ENCODE measurements around the gene IFT122.

The IFT122 gene

DNA sequence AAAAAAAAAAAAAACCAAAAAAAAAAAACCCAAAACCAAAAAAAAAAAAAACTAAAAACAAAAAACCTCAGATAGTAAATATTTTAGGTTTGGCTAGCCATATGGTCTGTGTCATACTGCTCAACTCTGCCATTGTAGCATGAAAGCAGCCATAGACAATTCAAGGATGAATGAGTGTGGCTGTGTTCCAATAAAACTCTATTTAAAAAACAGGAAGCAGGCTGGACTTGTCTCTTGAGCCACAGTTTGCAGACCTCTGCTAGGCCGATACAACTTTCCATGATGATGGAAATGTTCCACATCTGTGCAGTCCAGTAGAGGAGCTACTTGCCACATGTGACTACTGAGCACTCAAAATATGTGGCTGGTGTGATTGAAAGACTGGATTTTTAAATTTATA, 22.7 kb upstream of the IFT122 start:
- Histone ChIP-seq H3K4me3 (ENCODE audit: low read length) (no peak overlapping the region), H3K27me3 (replicated peaks; ENCODE audit: control insufficient read depth, insufficient read depth, low read length) (no peaks in the 10 kb centered on the region), H3K36me3 (ENCODE audit: control insufficient read depth, insufficient read depth, low read length, severe bottlenecking) (no peaks in the 10 kb centered on the region), H3K4me1 (ENCODE audit: control insufficient read depth, insufficient read depth, low read length) (peaks cover 6% of the 10 kb centered on the region), H3K9me3 (ENCODE audit: control insufficient read depth, low read length) (no peaks in the 10 kb centered on the region), H3K9ac (ENCODE audit: low read length) (no peak overlapping the region)
- peak; percentile 43 for DNase-seq (ENCODE audit: low read depth)

DNA sequence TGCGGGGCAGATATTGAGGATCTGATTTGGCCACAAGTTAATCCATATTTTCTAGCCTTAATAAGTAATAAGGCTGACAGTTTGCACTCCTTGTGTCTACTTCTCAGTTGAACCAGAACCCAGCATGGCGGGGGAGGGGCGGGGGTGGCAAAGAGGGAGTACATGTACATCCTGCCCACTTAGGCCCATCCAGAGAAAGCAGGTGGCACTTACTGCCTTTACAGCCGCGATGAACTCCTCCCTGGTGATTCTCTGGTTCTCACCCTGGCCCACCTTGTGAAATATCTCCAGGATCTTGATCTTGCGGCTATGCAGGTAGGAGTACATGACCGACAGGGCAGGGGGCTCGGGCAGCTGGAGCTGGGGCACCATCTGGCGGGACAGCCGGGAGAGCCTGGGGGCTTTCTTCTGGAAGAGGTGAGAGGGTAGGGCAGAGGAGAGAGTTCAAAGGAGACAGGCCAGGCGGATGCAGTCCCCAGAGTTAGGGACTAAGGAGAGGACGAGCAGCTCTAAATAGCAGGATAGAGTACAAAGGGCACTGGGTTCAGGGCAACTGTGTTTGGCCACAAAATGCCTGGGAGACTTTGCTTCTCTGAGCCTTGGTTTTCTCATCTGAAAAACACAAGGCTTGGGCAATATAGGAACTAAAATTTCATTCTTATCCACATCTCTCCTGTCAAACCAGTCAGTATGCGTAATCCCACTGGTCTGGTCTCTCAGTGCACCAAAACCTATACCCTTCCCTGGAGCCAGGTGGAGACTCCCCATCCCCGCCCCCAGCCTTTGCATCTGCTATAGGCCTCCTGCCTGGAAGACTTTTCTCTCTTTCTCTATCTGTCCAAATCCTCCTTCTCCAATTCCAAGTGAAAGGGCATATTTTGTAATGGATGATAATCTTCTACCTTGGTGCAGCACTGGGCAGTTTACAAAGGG, 21.7 kb upstream of the IFT122 start:
- no peak overlapping the region for H3K9ac ChIP-seq (ENCODE audit: low read length)

DNA sequence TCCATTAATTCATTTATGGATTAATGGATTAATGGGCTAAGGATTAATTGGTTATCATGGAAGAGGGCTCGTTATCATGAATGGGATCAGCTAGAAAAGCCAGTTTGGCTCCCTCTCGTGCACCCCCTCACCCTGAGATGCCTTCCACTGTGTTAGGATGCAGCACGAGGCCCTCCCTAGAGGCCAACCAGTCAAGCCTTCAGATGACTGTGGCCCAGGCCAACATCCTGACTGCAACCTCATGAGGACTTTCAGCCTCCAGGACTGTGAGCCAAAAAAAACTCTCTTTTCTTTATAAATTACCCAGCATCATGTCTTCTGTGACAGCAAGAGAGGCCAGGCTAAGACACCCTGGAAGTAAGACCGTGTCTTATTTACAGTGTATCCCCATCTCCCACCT, 20.5 kb upstream of the IFT122 start:
- Histone ChIP-seq H3K9ac (ENCODE audit: low read length) (no peak overlapping the region), H3K4me3 (ENCODE audit: low read length) (no peak overlapping the region), H3K9me3 (ENCODE audit: control insufficient read depth, low read length) (no peaks in the 10 kb centered on the region), H3K36me3 (ENCODE audit: control insufficient read depth, insufficient read depth, low read length, severe bottlenecking) (no peaks in the 10 kb centered on the region), H3K4me1 (ENCODE audit: control insufficient read depth, insufficient read depth, low read length) (no peaks in the 10 kb centered on the region), H3K27me3 (replicated peaks; ENCODE audit: control insufficient read depth, insufficient read depth, low read length) (no peaks in the 10 kb centered on the region)
- DNase-seq (ENCODE audit: low read depth) = no peak

More for the DNA sequence above, 21.7 kb upstream of the IFT122 start:
- no peaks in the 10 kb centered on the region for H3K9me3 ChIP-seq (ENCODE audit: control insufficient read depth, low read length)
- H3K4me3 ChIP-seq (ENCODE audit: low read length) = no peak overlapping the region
- DNase-seq (ENCODE audit: low read depth) = no peak
- H3K4me1 ChIP-seq (ENCODE audit: control insufficient read depth, insufficient read depth, low read length) = peaks cover 5% of the 10 kb centered on the region
- no peaks in the 10 kb centered on the region for H3K36me3 ChIP-seq (ENCODE audit: control insufficient read depth, insufficient read depth, low read length, severe bottlenecking)
- no peaks in the 10 kb centered on the region for H3K27me3 ChIP-seq (replicated peaks; ENCODE audit: control insufficient read depth, insufficient read depth, low read length)

DNA sequence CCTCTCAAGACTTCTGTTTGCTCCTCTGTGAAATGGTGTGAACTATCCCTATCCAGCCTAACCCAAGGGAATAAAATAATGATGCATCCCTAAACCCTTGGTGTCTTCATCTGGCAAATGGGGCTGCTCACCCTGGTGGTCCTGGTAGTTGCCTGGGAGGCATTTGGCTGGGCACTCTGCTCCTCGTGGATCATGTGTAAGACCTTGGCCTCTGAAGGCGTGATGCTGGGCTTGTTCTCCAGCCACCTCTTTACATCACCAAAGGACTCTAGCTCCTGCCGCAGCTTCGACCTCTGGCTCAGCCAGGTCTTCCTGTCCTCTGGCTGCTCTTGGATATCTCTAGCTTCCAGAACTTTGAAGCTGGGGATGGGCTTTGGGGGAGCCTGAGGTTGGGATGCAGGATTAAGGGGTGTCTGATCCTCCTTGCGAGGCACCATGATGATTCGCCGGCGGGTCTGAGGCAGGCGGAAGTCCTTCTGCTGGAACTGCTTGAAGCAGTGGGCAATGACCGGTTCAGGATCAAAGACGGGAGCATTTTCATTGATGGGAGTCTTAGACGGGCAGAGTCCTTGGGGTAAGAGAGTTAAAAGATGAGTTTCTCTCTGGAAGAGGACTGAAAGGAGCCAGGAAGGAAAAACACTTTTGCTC, 18.7 kb upstream of the IFT122 start:
- Histone ChIP-seq H3K4me3 (ENCODE audit: low read length) (no peak overlapping the region), H3K9me3 (ENCODE audit: control insufficient read depth, low read length) (no peaks in the 10 kb centered on the region), H3K9ac (ENCODE audit: low read length) (no peak overlapping the region), H3K36me3 (ENCODE audit: control insufficient read depth, insufficient read depth, low read length, severe bottlenecking) (no peaks in the 10 kb centered on the region), H3K4me1 (ENCODE audit: control insufficient read depth, insufficient read depth, low read length) (no peaks in the 10 kb centered on the region), H3K27me3 (replicated peaks; ENCODE audit: control insufficient read depth, insufficient read depth, low read length) (no peaks in the 10 kb centered on the region)
- no peak for DNase-seq (ENCODE audit: low read depth)

DNA sequence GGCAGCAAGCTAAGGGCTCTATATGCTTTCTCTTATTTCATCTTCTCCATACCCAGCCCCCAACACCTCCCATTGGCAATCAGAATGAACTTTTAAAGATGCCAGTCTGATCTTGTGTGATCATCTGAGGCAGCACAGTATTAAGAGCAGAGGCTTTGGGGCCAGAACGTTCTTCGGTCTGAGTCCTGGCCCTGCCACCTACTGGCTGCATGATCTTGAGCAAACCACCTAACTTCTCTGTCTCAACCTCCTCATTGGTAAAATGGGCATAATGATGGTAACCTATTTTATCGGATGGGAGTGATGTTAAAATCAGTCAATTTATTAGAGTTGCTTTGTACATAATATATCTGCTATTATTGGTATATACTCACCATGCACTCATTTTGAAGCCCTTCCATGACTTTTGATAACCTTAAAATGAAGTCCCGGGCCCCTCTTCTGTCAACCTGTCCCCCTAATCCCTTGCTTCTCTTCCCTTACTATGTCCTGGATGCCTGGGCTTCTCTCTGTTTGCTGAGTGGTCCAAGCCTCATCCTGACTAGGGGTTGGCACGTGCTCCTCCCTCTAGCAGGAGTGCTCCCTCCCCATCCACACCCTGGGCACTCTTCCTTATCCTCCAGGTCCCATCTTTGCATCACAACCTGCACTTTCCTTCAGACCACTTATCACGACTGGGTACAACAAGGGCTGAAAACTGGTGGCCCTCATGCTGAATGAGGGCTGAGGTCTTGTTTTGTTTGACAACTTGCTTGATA, 17.9 kb upstream of the IFT122 start:
- H3K4me3 ChIP-seq (ENCODE audit: low read length) = no peak overlapping the region
- no peak for DNase-seq (ENCODE audit: low read depth)
- H3K4me1 ChIP-seq (ENCODE audit: control insufficient read depth, insufficient read depth, low read length) = no peaks in the 10 kb centered on the region
- H3K27me3 ChIP-seq (replicated peaks; ENCODE audit: control insufficient read depth, insufficient read depth, low read length) = no peaks in the 10 kb centered on the region
- no peaks in the 10 kb centered on the region for H3K36me3 ChIP-seq (ENCODE audit: control insufficient read depth, insufficient read depth, low read length, severe bottlenecking)
- H3K9ac ChIP-seq (ENCODE audit: low read length) = no peak overlapping the region
- H3K9me3 ChIP-seq (ENCODE audit: control insufficient read depth, low read length) = no peaks in the 10 kb centered on the region

DNA sequence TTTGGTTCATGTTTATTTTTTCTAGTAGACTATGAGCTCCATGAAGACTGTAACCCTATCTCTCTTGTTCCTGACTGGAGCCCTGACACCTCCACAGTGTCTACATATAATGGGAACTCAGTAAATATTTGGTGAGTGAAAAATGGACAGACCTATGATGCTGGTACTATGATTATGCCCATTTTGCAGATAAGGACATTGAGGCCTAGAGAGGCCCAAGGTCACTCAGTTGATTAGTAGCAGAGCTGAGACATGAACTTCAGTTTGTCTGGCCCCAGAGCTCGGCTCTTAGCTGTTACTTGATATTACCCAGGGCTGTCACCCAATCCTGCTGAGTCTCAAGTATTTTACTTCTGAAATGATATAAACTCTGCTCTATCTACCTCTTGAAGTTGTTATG, 17.1 kb upstream of the IFT122 start:
- H3K27me3 ChIP-seq (replicated peaks; ENCODE audit: control insufficient read depth, insufficient read depth, low read length) = no peaks in the 10 kb centered on the region
- no peak overlapping the region for H3K9ac ChIP-seq (ENCODE audit: low read length)
- no peaks in the 10 kb centered on the region for H3K36me3 ChIP-seq (ENCODE audit: control insufficient read depth, insufficient read depth, low read length, severe bottlenecking)
- H3K9me3 ChIP-seq (ENCODE audit: control insufficient read depth, low read length) = no peaks in the 10 kb centered on the region
- DNase-seq (ENCODE audit: low read depth) = no peak
- H3K4me3 ChIP-seq (ENCODE audit: low read length) = no peak overlapping the region
- H3K4me1 ChIP-seq (ENCODE audit: control insufficient read depth, insufficient read depth, low read length) = peaks cover 3% of the 10 kb centered on the region

DNA sequence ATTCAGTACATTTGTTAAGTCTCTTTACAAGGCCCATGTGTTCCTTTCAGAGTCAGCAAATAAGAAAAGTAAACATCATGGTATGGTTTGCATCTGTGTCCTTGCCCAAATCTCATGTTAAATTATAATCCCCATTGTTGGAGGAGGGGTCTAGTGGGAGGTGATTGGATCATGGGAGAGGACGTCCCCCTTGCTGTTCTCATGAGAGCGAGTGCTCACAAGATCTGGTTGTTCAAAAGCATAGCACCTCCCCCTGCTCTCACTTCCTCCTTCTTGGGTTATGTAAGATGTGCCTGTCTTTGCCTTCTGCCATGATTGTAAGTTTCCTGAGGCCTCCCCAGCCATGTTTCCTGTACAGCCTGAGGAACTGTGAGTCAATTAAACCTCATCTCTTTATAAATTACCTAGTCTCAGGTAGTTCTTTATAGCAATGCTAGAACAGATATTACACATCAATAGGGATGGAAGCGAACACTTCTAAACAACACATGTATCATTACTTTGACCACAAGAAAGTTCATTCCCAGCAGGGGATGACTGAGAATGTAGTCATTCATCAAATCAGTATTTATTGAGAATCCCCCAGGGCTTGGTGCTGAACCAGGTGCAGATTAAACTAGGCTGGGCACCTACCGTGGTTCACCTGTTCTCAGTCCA, 15.7 kb upstream of the IFT122 start:
- Histone ChIP-seq H3K4me1 (ENCODE audit: control insufficient read depth, insufficient read depth, low read length) (peaks cover 11% of the 10 kb centered on the region), H3K9me3 (ENCODE audit: control insufficient read depth, low read length) (no peaks in the 10 kb centered on the region), H3K27me3 (replicated peaks; ENCODE audit: control insufficient read depth, insufficient read depth, low read length) (no peaks in the 10 kb centered on the region), H3K36me3 (ENCODE audit: control insufficient read depth, insufficient read depth, low read length, severe bottlenecking) (no peaks in the 10 kb centered on the region), H3K9ac (ENCODE audit: low read length) (no peak overlapping the region), H3K4me3 (ENCODE audit: low read length) (no peak overlapping the region)
- no peak for DNase-seq (ENCODE audit: low read depth)

DNA sequence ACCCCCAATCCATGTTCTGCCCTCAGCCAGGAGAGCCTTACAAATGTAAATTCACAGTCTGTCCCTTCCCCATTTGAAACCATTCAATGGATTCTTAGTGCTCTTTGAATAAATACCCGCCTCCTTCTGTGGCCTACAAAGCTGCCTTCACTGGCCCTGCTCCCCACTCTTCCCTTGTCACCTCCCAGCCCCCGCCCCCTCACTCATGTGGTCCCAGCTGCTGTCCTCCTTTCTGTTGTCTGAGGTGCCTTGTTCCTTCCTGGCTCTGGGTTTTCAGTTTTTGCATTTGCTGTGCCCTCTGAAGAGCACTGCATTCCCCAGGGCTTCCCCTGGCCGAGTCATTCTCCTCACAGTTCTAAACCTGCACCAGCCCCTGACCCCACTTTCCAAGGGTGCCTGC, 14.8 kb upstream of the IFT122 start:
- DNase-seq (ENCODE audit: low read depth) = no peak
- Histone ChIP-seq H3K9ac (ENCODE audit: low read length) (no peak overlapping the region), H3K4me3 (ENCODE audit: low read length) (no peak overlapping the region), H3K4me1 (ENCODE audit: control insufficient read depth, insufficient read depth, low read length) (peaks cover 11% of the 10 kb centered on the region), H3K27me3 (replicated peaks; ENCODE audit: control insufficient read depth, insufficient read depth, low read length) (no peaks in the 10 kb centered on the region), H3K9me3 (ENCODE audit: control insufficient read depth, low read length) (no peaks in the 10 kb centered on the region), H3K36me3 (ENCODE audit: control insufficient read depth, insufficient read depth, low read length, severe bottlenecking) (peaks cover 6% of the 10 kb centered on the region)

DNA sequence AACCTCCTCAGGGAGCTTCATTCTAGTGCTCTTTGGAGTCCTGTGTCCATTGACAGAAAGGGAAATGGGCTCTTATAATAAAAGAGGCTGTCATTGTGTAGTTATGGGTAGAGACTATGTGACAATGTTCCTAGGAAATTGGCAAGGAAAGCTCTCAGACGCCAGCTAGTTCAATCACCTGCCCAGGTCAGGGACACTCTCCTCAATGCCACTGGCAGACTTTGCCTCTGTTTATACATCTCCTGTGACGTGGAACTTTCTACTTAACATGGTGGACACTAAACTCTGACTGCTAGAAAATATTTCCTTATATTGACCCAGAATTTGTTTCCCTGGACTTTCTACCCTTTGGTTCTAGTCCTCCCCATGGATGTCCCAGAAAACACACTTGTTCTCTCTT, 14.4 kb upstream of the IFT122 start:
- no peaks in the 10 kb centered on the region for H3K9me3 ChIP-seq (ENCODE audit: control insufficient read depth, low read length)
- peaks cover 10% of the 10 kb centered on the region for H3K36me3 ChIP-seq (ENCODE audit: control insufficient read depth, insufficient read depth, low read length, severe bottlenecking)
- H3K4me3 ChIP-seq (ENCODE audit: low read length) = no peak overlapping the region
- H3K27me3 ChIP-seq (replicated peaks; ENCODE audit: control insufficient read depth, insufficient read depth, low read length) = no peaks in the 10 kb centered on the region
- H3K4me1 ChIP-seq (ENCODE audit: control insufficient read depth, insufficient read depth, low read length) = peaks cover 11% of the 10 kb centered on the region
- DNase-seq (ENCODE audit: low read depth) = no peak
- no peak overlapping the region for H3K9ac ChIP-seq (ENCODE audit: low read length)

DNA sequence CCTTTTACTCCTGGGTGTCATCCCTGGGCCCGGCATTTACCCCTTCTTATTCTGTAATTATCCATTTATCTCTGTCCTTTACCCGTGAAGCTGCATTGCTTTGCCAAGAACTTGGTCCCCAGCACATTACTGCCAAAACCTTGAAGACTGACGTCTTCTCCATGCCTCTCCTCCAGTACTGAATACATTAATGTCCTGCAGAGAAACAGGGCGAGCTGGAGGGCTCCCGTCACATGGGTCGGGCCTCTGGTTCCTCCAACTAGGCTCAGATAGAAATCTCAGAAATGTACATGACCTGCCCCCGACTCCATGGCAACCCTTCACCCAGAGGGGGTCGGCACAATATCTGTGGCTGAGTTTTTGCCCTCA, 12.0 kb upstream of the IFT122 start:
- Histone ChIP-seq H3K27me3 (replicated peaks; ENCODE audit: control insufficient read depth, insufficient read depth, low read length) (no peaks in the 10 kb centered on the region), H3K9me3 (ENCODE audit: control insufficient read depth, low read length) (no peaks in the 10 kb centered on the region), H3K4me3 (ENCODE audit: low read length) (peak overlapping the region; percentile 80), H3K4me1 (ENCODE audit: control insufficient read depth, insufficient read depth, low read length) (peaks cover 11% of the 10 kb centered on the region), H3K36me3 (ENCODE audit: control insufficient read depth, insufficient read depth, low read length, severe bottlenecking) (peaks cover 34% of the 10 kb centered on the region), H3K9ac (ENCODE audit: low read length) (peak overlapping the region; percentile 58)
- no peak for DNase-seq (ENCODE audit: low read depth)

Data from adipocyte (in vitro differentiated cells).